GM12874 (cell line): ENCODE data around the gene ADAMTS6.

Experiments
- CTCF ChIP-seq: IDR thresholded peaks from 2 replicates; pipeline ENCODE4 v1.5.1; 2011; ENCODE audit warnings: low read depth, mild to moderate bottlenecking, control low read depth, low read length, moderate library complexity; ENCODE audit not compliant: insufficient read depth

The ADAMTS6 gene

GRCh38 chr5:65204966-65205365 is 276.8 kb downstream of the ADAMTS6 start:
- TF ChIP-seq CTCF: no peak

GRCh38 chr5:65203746-65204145 is 278.0 kb downstream of the ADAMTS6 start:
- TF ChIP-seq CTCF: no peak

GRCh38 chr5:65199993-65200675 is 281.6 kb downstream of the ADAMTS6 start:
- TF ChIP-seq CTCF: no peak

GRCh38 chr5:65198456-65199120 is 283.1 kb downstream of the ADAMTS6 start:
- no peak for TF ChIP-seq CTCF

GRCh38 chr5:65197531-65198455 is 283.9 kb downstream of the ADAMTS6 start:
- TF ChIP-seq CTCF: no peak

- TF ChIP-seq CTCF: no peak
Observed at GRCh38 chr5:65194871-65195270, 286.8 kb downstream of the ADAMTS6 start.

- no peak for TF ChIP-seq CTCF
Observed at GRCh38 chr5:65192331-65192730, 289.4 kb downstream of the ADAMTS6 start.
